Globus pallidus (tissue), 1 donor: ENCODE measurements around the gene CKAP4.
A peak's percentile ranks its signal among the peaks of the same experiment; 100 is the strongest.
"Not testable (repeated sequence)": the region's sequence is repeated elsewhere in the genome, so short reads cannot be mapped to it uniquely, and the experiment has no call there.

ENCODE experiments used
- DNase-seq: peaks from one replicate; pipeline ENCODE4 v3.0.0-alpha.2; 2015; ENCODE audit warnings: low spot score

The CKAP4 gene, protein sequence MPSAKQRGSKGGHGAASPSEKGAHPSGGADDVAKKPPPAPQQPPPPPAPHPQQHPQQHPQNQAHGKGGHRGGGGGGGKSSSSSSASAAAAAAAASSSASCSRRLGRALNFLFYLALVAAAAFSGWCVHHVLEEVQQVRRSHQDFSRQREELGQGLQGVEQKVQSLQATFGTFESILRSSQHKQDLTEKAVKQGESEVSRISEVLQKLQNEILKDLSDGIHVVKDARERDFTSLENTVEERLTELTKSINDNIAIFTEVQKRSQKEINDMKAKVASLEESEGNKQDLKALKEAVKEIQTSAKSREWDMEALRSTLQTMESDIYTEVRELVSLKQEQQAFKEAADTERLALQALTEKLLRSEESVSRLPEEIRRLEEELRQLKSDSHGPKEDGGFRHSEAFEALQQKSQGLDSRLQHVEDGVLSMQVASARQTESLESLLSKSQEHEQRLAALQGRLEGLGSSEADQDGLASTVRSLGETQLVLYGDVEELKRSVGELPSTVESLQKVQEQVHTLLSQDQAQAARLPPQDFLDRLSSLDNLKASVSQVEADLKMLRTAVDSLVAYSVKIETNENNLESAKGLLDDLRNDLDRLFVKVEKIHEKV

DNA sequence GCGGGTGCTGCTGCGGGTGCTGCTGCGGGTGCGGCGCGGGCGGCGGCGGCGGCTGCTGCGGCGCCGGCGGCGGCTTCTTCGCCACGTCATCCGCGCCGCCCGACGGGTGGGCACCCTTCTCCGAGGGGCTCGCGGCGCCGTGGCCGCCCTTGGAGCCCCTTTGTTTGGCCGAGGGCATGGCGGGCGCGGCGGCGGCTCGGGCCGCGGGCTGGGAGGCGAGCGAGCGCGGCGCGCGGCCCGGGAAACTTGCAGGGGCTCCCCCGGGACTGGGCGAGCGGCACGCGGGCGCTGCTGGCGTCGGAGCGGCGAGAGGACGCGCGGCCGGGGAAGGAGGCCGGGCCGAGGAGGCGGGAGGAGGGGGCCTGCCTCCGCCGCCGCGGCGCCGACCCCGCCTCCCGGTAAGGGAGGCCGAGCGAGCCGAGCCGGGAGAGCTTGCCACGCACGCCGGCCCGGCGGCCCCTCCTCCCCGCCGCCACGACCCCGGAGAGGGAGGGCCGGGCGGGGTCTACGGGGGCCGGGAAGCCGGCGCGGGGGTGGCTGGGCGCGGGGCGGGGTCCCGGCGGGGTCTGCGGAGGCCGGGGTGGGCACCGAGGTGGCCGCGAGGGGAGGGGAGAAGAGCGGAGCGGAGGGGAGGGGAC, at the start of gene CKAP4:
CKAP4 (minus strand) TSS at position 347 of the 638 bp plus-strand sequence; CDS start at position 178, 169 bp downstream.
- peak; percentile 56 for DNase-seq

DNA sequence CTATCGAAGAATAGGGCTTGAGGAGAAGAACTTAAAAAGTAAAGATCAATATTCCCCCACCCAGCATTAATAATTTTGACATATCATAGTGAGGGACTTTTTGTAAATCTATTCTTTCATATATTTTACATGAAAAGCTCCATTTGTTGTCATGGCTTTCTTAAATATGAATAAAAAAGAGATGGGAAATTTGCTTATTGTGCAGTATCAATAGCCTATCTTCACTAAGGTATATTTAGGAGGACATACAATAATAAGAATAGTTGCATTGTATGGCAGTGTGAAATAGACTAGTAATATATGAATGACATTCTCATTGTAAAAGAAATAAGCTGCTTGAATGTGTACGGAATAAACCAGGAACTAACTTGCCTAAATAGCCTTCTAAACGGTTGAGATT, 49.3 kb upstream of the CKAP4 start:
- DNase-seq = no peak

DNA sequence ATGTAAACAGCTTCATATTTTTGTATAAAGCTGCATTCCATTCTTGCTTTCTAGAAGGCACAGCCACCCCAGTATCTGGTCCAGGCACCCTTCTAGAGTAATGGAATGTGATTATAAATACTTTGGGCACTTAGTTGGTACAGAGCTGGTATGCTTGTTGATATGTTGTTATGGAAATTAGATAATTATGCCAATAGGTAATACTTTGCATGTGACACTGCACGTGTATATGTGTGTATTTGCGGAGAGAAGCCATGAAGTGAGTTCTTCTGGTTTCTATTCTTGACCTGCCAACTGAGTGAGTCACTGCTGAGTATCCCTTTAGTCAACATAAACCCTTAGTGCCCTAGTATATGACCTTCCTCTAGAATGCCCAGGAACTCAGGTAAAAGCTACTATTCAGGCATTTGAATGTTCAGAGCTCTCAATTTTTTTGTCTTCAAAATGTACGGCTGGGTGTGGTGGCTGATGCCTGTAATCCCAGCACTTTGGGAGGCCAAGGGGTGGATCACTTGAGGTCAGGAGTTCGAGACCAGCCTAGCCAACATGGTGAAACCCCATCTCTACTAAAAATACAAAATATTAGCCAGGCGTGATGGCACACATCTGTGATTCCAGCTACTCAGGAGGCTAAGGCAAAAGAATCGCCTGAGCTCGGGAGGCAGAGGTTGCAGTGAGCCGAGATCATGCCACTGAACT, 48.5 kb upstream of the CKAP4 start:
- DNase-seq = no peak

DNA sequence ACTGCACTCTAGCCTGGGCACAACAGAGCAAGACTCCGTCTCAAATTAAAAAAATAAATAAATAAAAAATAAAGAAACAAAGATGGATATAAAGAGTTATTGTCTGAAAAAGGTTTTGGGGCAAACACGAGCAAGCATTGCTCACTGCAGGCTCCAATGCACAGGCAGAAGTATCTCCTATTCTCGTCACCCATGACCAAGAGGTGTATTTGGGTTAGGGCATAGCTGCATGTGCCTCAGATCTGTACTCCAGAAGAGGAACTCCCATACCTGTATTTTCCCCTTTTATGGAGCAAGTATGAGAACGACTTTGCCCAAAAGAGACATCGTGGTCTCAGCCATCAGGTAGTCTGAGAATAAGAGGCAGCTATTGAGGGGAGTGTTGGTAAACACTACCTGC, 44.5 kb upstream of the CKAP4 start:
- no peak for DNase-seq

DNA sequence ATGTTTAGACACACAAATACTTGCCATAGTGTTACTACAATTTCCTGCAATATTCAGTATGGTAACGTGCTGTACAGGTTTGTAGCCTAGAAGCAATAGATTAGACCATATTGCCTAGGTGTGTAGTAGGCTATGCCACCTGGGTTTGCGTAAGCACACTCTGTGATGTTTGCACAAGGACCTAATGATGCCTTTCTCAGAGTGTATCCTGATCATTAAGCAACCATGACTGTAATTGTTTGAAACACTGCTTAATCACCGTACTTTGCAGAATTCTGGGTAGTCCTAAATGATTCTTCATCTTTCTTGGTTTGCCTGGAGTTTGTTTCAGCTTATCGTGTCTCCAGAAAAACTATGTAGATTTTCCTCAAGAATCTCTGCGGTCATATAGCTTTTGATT, 43.5 kb upstream of the CKAP4 start:
- no peak for DNase-seq

DNA sequence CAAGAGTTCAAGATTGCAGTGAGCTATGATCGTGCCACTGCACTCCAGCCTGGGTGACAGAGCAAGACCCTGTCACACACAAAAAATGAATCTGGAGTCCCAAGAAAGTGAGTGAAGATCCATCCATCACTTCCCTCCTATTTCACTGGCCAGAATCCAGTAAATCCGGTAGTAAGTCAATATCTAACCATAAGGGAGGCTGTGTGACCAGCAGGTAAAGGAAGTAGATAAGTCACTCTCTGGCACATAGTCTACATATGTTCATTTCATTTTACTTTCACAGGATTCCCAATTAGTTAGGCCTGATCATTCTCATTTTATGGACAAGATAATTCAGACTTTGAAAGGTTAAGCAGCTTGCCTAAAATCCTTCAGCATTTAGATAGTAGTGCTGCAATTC, 42.8 kb upstream of the CKAP4 start:
- no peak for DNase-seq

DNA sequence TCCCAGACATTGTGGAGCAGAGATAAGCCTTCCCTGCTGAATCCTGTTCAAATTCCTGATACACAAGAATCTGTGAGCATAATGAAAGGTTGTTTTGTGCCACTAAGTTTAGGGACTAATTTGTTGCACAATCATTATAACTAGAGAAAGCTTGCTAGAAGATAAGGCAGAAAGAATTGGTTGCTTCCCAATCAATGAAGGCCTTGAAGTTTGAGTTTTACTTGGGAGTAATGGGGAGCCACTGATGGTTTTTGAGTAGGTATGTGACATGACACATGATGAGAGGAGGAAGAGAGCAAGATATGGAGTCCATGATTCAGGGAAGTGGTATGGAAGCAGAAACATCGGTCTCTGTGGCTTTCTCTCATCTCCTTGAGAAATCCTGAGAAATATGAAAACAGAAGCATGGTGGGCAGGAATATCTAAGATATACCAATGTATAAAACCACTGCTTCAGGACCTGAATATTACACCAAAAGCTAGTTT, 41.4 kb upstream of the CKAP4 start:
- no peak for DNase-seq

DNA sequence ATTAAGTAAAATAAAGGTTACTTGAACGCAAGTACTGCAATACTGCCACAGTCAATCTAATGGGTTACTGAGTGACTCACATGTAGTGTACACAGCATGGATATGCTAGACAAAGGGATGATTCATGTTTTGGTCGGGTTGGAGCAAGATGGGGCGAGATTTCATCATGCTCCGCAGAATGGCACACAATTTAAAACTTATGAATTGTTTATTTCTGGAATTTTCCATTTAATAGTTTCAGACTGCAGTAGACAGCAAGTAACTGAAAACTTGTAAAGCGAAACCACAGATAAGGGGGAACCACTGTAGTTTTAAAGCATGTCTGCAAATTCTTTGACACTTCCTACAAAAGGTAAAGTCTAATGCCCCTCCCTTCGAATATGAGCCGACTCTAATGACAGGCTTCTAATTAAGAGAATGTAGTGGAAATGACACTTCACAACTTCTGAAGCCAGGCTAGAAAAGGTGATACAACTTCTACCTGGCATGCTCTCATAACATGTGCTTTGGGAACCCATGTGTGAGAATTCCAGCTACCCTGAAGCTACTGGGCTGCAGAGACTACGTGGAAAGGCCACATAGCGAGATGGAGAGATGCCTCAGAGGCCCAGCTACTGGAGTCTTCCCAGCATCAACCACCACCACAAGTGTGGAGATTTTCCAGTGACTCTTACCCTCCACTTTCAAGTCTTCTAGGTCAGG, 40.8 kb upstream of the CKAP4 start:
- DNase-seq = no peak

DNA sequence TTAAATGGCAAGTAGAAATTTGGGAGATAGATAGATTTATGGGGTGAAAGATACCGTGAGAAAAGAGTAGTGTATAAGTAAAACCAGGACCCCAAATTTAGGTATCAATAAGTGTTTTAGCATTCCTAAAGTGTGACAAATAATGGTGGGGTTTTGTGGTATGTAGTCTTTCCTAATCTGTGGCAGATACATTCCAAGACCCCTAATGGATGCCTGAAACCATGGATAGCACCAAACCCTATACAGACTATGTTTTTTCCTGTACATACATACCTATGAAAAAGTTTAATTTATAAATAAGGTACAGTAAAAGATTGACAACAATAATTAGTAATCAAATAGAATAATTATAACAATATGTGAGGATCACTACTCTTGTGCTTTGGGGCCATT, 40.3 kb upstream of the CKAP4 start:
- DNase-seq = no peak

DNA sequence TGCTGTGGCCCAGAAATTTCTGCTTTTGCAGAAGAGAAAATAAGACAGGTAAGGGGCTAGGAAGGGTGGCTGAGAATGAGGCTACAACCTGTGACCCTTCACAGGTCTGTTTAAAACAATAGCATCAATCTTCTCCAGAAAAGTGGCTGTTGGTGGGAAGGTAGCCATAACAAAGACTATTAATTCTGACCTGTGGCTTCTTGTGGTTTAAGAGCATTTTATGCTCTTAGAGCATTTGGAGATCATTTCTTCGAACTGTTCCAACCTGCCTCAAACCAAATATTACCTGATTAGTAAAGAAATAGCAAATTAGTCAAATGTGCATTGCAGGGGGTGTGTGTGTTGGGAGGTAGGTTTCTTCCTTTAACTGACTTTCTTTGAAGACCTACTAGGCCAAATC, 39.5 kb upstream of the CKAP4 start:
- DNase-seq = no peak

DNA sequence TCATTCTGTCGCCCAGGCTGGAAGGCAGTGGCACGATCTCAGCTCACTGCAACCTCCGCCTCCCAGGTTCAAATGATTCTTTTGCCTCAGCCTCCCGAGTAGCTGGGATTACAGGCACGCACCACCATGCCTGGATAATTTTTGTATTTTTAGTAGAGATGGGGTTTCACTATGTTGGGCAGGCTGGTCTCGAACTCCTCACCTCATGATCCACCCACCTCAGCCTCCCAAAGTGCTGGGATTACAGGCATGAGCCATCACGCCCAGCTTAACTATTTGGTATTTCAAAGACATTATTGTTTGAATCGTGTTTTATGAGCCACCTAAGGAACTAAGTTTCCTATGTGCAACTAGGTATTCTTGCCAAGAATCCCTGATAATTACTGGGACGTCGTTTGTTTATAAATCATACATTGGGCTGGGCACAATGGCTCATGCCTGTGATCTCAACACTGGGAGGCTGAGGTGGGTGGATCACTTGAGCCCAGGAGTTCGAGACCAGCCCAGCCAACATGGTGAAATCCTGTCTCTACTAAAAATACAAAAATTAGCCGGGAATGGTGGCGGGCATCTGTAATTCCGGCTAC, 38.8 kb upstream of the CKAP4 start:
- DNase-seq = not testable (repeated sequence)

DNA sequence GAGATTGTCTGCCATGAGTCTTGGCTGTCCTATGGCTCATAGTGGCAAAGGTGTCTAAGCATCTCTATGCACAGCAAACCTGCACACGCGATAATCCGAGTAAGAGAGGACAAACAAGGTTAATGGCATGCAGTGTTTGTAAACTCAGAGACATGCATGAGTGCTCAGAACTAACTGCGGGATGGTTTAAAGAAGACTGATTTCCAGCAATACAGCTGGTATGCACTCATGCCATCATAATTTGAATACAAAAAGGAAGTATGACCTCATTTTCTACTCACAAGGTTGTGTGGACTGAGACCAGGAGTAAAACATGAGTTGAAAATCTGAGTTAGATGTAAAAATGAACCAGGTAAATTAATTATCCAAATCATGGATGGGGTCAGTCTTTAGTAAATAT, 38.2 kb upstream of the CKAP4 start:
- no peak for DNase-seq

DNA sequence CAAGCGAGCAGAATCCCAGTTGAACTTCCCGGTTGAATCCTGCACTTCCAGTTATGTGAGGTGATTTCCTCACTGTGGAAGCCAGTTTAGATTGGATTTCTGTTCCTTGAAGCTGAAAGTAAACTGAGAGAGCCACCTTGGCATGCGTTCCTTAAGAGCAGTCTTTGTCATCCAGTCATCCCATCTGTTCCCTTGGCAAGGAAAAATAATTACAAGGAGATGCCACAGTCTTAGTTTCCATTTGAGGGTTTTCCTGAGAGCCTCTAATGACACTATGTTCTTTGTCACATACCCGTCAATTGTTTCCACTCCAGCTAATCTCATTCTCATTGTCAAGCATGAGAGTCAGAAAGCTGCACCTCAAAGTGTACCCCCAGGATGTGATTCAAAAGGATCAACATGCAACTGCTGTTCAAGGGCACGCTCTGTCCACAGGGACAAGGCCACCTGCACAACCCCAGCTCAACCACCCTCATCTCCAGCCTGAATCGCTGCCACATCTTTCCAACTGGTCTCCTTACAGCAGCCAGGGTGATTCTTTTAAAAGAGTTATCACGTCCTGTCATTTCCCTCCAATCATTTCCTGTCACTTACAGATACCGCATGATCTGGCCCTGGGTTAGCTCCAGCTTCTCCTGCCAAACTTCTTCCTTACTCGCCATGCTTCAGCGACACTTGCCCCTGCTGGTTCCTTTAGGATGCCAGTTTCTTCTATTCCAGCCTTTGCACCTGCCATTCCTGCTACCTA, 36.7 kb upstream of the CKAP4 start:
- DNase-seq = no peak

DNA sequence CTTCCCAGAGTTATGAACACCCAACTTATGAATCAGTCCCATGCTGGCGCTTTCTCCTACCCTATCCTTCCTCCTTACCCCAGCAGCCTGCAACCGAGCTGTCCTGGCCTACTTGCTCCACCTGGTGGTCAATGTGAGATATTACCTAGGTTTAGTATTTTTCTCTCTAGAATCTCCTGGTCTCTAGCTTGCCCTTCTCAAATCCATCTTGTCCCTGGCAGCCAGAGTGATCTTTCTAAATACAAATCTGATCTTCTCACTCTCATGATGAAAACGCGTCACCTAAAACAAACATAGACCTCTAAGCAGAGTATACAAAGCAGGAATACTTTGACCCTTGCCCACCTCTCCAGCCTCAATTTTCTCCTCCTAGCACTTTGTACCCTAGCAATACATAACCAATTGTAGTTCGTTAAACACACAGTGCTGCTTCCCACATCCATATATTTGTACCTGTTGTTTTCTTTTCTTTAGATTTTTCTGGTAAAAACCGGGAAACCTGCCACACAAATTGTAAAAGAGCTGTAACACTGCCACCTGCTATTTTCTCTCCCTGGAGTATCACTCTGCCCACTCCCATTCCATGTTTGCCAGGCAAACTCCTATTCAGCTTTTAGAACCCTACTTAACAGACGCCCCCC, 34.8 kb upstream of the CKAP4 start:
- no peak for DNase-seq

DNA sequence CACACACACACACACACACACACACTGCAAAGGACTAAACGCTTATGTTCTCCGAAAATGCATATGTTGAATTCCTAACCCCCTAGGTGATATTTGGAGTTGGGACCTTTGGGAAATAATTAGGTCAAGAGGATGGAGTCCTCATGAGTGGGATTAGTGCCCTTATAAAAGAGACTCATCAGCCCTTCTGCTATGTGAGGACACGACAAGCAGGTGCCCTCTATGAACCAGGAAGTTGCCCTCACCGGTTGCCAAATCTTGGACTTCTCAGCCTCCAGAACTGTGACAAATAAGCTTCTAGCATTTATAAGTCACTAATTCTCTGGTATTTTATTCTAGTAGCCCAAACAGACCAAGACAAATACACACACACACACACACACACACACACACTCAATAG, 34.0 kb upstream of the CKAP4 start:
- no peak for DNase-seq

DNA sequence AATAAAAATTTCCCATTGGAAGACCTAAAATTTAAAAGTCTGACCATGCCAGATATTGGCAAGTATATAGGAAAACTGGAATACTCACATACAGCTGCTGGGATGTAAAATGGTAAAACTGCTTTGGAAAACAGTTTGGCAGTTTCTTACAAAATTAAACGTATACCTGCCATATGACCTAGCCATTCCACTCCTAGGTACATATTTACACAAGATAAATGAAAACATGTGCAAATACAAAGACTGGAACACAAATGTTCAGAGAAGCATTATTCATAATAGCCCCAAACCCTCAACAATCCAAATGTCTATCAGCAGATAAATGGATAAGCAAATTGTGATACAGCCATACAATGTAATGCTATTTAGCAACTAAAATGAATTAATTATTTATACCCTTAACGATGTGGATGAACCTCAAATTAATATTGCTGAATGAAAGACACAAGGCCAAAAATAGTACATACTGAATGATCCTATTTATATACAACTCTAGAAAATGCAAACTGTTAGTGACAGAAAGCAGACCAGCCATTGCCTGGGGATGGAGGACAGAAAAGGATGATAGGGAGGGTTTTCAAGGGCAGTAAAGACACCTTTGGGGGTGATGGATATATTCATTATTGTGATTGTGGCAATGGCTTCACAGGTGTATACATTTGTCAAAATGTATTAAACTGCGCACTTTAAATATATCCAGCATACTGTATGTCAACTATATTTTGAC, 33.4 kb upstream of the CKAP4 start:
- DNase-seq = no peak

DNA sequence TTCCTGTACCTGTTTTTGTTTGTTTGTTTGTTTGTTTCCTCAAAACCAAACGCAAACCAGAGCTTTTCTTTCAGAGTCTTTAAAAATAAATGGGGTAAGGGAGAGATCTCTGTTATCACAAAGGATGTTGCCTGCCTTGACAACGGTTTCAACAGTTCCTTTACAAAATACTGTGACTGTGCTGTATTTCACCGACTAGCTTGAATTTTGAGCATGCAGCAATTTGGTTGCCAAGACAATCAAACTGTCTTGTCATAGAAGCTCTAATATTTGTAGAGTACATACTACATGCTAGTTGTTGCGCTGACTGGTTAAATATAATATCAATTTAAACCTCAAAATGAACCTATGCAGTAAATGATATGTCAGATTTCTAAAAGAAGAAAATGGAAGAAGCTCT, 32.3 kb upstream of the CKAP4 start:
- DNase-seq = no peak

DNA sequence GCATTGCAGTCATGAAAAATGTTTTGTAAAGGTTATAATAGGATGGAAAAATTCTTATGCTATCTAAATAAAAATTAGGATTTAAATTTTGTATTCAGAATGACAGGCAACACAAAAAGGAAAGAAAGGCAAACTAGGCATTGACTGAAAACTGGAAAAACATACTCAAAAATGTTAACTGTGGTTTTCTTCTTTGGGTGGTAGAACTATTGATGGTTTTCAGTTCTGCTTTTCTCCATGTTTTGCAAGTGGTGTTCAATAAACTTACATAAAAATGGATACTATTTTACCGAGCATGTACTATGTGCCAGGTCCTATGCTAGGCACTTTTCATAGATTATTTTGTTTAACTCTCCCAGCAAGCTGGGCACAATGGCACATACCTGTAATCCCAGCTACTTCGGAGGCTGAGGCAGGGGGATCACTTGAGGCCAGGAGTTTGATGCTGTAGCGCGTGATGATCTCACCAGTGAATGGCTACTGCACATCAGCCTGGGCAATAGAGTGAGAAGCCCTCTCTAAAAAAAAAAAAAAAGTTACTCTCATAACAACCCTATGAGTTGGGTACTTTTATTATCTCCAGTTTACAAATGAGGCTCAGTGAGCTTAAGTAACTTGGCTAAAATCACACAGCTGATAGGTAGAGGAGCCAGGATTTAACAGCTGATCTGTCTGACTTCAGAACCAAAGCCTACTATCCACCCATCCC, 28.4 kb upstream of the CKAP4 start:
- DNase-seq = no peak

DNA sequence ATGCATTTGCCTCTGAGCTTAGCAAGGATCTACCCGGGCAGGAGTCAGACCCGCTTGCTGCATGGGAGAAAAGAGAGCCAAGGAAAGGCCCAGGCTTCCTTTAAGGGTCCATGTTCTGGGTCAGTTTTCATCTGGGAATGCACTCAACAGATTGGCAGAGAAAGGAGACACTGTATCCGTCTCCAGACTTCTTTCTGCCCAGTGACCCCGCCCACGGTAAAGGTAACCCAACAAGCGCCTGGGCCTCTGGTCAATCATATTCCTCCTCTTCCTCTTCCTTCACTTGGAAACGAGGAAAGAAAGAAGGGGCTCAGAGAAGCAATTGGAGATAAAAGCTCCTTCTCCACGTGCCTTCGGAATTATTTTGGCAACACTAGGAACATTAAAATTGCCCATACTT, 27.6 kb upstream of the CKAP4 start:
- DNase-seq = no peak
